Keratinocyte (primary cell): ENCODE measurements around the gene SAMD4B.

Experiments used
- EZH2 ChIP-seq: IDR thresholded peaks from one replicate; pipeline ENCODE4 v1.6.1; 2012; ENCODE audit warnings: inconsistent platforms, mild to moderate bottlenecking, low read length, moderate library complexity
- TF ChIP-seq, protein P1 (sequence below), 3 experiments: IDR thresholded peaks in 1 of 3; conservative IDR thresholded peaks in 1 of 3; optimal IDR thresholded peaks in 1 of 3; 2 replicates in 2 of 3; 3 replicates in 1 of 3; pipeline versions ENCODE3 to v1.5.1; 2011; ENCODE audit warnings: low read length in 3 of 3, mild to moderate bottlenecking in 3 of 3, moderate library complexity in 2 of 3, control low read depth in 1 of 3, inconsistent platforms in 1 of 3; ENCODE audit not compliant: insufficient read depth in 2 of 3; ENCODE audit errors: extremely low read depth in 1 of 3

DNA sequence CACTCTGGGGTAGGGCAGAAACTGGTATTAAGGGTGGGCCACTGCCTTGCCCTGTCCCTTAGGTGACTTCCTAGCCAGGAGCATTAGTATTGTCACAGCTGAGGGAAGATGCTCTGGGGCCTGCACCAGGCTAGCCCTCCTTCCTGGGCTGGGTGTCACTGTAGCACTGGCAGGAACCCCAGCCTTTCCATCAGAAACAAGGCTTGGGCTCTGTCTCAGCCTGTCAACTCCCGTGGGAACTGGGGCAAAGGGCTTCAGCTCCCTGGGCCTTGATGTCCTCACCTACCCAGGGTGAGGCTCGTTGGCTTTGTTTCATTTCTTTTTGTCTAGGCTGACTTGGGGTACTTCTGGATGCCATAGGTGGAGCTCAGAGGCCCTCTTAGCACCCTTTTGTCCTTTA is 30.7 kb downstream of the SAMD4B start:
- TF ChIP-seq, protein P1, sequence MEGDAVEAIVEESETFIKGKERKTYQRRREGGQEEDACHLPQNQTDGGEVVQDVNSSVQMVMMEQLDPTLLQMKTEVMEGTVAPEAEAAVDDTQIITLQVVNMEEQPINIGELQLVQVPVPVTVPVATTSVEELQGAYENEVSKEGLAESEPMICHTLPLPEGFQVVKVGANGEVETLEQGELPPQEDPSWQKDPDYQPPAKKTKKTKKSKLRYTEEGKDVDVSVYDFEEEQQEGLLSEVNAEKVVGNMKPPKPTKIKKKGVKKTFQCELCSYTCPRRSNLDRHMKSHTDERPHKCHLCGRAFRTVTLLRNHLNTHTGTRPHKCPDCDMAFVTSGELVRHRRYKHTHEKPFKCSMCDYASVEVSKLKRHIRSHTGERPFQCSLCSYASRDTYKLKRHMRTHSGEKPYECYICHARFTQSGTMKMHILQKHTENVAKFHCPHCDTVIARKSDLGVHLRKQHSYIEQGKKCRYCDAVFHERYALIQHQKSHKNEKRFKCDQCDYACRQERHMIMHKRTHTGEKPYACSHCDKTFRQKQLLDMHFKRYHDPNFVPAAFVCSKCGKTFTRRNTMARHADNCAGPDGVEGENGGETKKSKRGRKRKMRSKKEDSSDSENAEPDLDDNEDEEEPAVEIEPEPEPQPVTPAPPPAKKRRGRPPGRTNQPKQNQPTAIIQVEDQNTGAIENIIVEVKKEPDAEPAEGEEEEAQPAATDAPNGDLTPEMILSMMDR (optimal IDR thresholded peaks at IDR 0.05 in 1 of 3, IDR thresholded peaks at IDR 0.05 in 1 of 3, conservative IDR thresholded peaks at IDR 0.05 in 1 of 3; ENCODE audit: extremely low read depth in 1 of 3, insufficient read depth in 2 of 3, low read length in 3 of 3), result no peak
- TF ChIP-seq EZH2, result no peak
